Measurements from ENCODE around the gene ARL14EP.

ARL14EP gene

GRCh38 chr11:30326906-30327305 lies 4.0 kb downstream of the ARL14EP start:
- no peak for DNase-seq (ENCODE audit: low read depth)

- no peak for DNase-seq (ENCODE audit: low read depth)
Observed at GRCh38 chr11:30328681-30329080, 5.8 kb downstream of the ARL14EP start.

- DNase-seq (ENCODE audit: low read depth): no peak
Observed at GRCh38 chr11:30329150-30329940, 6.4 kb downstream of the ARL14EP start.

- DNase-seq (ENCODE audit: low read depth): no peak
Observed at GRCh38 chr11:30333405-30333804, 10.5 kb downstream of the ARL14EP start.

GRCh38 chr11:30342736-30343166 lies 19.8 kb downstream of the ARL14EP start:
- no peak for DNase-seq (ENCODE audit: low read depth)

GRCh38 chr11:30344085-30344484 lies 21.2 kb downstream of the ARL14EP start:
- DNase-seq (ENCODE audit: low read depth): no peak

- no peak for DNase-seq (ENCODE audit: low read depth)
Observed at GRCh38 chr11:30345644-30346043, 22.7 kb downstream of the ARL14EP start.

GRCh38 chr11:30346068-30346688 lies 23.3 kb downstream of the ARL14EP start:
- DNase-seq (ENCODE audit: low read depth): no peak

- no peak for DNase-seq (ENCODE audit: low read depth)
Observed at GRCh38 chr11:30348035-30348434, 25.1 kb downstream of the ARL14EP start.

GRCh38 chr11:30349885-30350284 lies 27.0 kb downstream of the ARL14EP start:
- DNase-seq (ENCODE audit: low read depth): no peak

- DNase-seq (ENCODE audit: low read depth): no peak
Observed at GRCh38 chr11:30350384-30350783, 27.5 kb downstream of the ARL14EP start.

- DNase-seq (ENCODE audit: low read depth): no peak
Observed at GRCh38 chr11:30351061-30351460, 28.2 kb downstream of the ARL14EP start.

- no peak for DNase-seq (ENCODE audit: low read depth)
Observed at GRCh38 chr11:30356391-30356790, 33.5 kb downstream of the ARL14EP start.

- no peak for DNase-seq (ENCODE audit: low read depth)
Observed at GRCh38 chr11:30357872-30358271, 35.0 kb downstream of the ARL14EP start.

- DNase-seq (ENCODE audit: low read depth): no peak
Observed at GRCh38 chr11:30358536-30358935, 35.6 kb downstream of the ARL14EP start.

- DNase-seq (ENCODE audit: low read depth): no peak
Observed at GRCh38 chr11:30360741-30361140, 37.8 kb downstream of the ARL14EP start.

- no peak for DNase-seq (ENCODE audit: low read depth)
Observed at GRCh38 chr11:30364139-30364836, 41.4 kb downstream of the ARL14EP start.

- DNase-seq (ENCODE audit: low read depth): no peak
Observed at GRCh38 chr11:30364837-30365482, 42.1 kb downstream of the ARL14EP start.

- no peak for DNase-seq (ENCODE audit: low read depth)
Observed at GRCh38 chr11:30365793-30366517, 43.1 kb downstream of the ARL14EP start.

GRCh38 chr11:30368394-30368793 lies 45.5 kb downstream of the ARL14EP start:
- DNase-seq (ENCODE audit: low read depth): no peak

GRCh38 chr11:30370164-30370563 lies 47.3 kb downstream of the ARL14EP start:
- no peak for DNase-seq (ENCODE audit: low read depth)

GRCh38 chr11:30377347-30377746 lies 54.4 kb downstream of the ARL14EP start:
- no peak for DNase-seq (ENCODE audit: low read depth)
